KMS-11 (cell line): ENCODE measurements around the gene ABLIM1.

ENCODE experiments used
- H2AFZ ChIP-seq: fragments of 200-600 bp; sonication (generic); 2 replicates; pipeline ENCODE4 v1.6.1; 2016; ENCODE audit warnings: antibody characterized with exemption, mixed run types, low read depth
- H3K27ac ChIP-seq: fragments of 200-600 bp; sonication (generic); 2 replicates; pipeline ENCODE4 v1.6.1; 2016; ENCODE audit warnings: mild to moderate bottlenecking, mixed run types
- H3K27me3 ChIP-seq: fragments of 200-600 bp; sonication (generic); 2 replicates; pipeline ENCODE4 v1.6.1; 2017; ENCODE audit warnings: mild to moderate bottlenecking, low read depth, mixed run types, moderate library complexity; ENCODE audit not compliant: insufficient read depth
- H3K36me3 ChIP-seq: fragments of 200-600 bp; sonication (generic); 2 replicates; pipeline ENCODE4 v1.6.1; 2017; ENCODE audit warnings: mild to moderate bottlenecking, mixed run types; ENCODE audit not compliant: insufficient read depth
- H3K4me1 ChIP-seq: fragments of 200-600 bp; sonication (generic); 2 replicates; pipeline ENCODE4 v1.6.1; 2016; ENCODE audit warnings: mild to moderate bottlenecking, low read depth, mixed run types; ENCODE audit not compliant: poor library complexity, severe bottlenecking
- H3K4me2 ChIP-seq: fragments of 200-600 bp; sonication (generic); 2 replicates; pipeline ENCODE4 v1.7.0; 2016; ENCODE audit warnings: mild to moderate bottlenecking, mixed run types
- H3K4me3 ChIP-seq: fragments of 200-600 bp; sonication (generic); IDR thresholded peaks from 2 replicates; pipeline ENCODE4 v1.6.1; 2017; ENCODE audit warnings: low read depth, low read length, mixed read lengths; ENCODE audit not compliant: insufficient read depth
- H3K79me2 ChIP-seq: fragments of 200-600 bp; sonication (generic); 2 replicates; pipeline ENCODE4 v1.6.1; 2016; ENCODE audit warnings: low read depth, mixed run types; ENCODE audit not compliant: insufficient read depth
- H3K9ac ChIP-seq: fragments of 200-600 bp; sonication (generic); 2 replicates; pipeline ENCODE4 v1.6.1; 2016; ENCODE audit warnings: mild to moderate bottlenecking, mixed run types
- H4K20me1 ChIP-seq: fragments of 200-600 bp; sonication (generic); 2 replicates; pipeline ENCODE4 v1.6.1; 2016; ENCODE audit warnings: mild to moderate bottlenecking, mixed run types; ENCODE audit not compliant: insufficient read depth
- TF ChIP-seq, protein P1 (sequence below): fragments of 200-600 bp; sonication (generic); conservative IDR thresholded peaks from 2 replicates; pipeline ENCODE4 v1.6.1; 2017; ENCODE audit warnings: low read depth, mild to moderate bottlenecking, antibody characterized with exemption, low read length, moderate library complexity, mixed read lengths

Gene ABLIM1

DNA sequence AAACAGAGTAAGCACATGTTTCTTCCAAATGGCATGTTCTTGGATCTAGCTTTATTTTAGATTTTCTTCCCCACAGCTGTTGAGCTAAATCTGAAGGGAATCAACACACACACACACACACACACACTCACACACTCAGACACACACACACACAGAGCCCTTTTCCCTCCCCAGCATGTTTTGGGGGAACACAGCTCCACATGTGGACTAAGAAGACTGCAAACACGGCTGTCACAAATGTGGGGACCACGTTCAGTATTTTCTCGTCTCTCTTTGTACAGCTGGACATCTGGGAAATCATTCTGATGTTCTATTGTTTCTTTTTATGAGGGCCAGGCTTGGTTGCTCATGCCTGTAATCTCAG, 116.3 kb downstream of the ABLIM1 start:
- no peak overlapping the region for H3K4me3 ChIP-seq
- H3K79me2 ChIP-seq, result no peaks in the 10 kb centered on the region
- no peak overlapping the region for H2AFZ ChIP-seq
- no peak overlapping the region for H3K9ac ChIP-seq
- H3K36me3 ChIP-seq, result no peaks in the 10 kb centered on the region
- no peaks in the 10 kb centered on the region; the same call in 1 of the 2 replicates for H3K27me3 ChIP-seq
- H3K27ac ChIP-seq, result no peak overlapping the region
- TF ChIP-seq, protein P1, sequence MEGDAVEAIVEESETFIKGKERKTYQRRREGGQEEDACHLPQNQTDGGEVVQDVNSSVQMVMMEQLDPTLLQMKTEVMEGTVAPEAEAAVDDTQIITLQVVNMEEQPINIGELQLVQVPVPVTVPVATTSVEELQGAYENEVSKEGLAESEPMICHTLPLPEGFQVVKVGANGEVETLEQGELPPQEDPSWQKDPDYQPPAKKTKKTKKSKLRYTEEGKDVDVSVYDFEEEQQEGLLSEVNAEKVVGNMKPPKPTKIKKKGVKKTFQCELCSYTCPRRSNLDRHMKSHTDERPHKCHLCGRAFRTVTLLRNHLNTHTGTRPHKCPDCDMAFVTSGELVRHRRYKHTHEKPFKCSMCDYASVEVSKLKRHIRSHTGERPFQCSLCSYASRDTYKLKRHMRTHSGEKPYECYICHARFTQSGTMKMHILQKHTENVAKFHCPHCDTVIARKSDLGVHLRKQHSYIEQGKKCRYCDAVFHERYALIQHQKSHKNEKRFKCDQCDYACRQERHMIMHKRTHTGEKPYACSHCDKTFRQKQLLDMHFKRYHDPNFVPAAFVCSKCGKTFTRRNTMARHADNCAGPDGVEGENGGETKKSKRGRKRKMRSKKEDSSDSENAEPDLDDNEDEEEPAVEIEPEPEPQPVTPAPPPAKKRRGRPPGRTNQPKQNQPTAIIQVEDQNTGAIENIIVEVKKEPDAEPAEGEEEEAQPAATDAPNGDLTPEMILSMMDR, result no peak
- H4K20me1 ChIP-seq, result no peaks in the 10 kb centered on the region
- peaks cover 36% of the 10 kb centered on the region for H3K4me1 ChIP-seq
- H3K4me2 ChIP-seq, result no peak overlapping the region

DNA sequence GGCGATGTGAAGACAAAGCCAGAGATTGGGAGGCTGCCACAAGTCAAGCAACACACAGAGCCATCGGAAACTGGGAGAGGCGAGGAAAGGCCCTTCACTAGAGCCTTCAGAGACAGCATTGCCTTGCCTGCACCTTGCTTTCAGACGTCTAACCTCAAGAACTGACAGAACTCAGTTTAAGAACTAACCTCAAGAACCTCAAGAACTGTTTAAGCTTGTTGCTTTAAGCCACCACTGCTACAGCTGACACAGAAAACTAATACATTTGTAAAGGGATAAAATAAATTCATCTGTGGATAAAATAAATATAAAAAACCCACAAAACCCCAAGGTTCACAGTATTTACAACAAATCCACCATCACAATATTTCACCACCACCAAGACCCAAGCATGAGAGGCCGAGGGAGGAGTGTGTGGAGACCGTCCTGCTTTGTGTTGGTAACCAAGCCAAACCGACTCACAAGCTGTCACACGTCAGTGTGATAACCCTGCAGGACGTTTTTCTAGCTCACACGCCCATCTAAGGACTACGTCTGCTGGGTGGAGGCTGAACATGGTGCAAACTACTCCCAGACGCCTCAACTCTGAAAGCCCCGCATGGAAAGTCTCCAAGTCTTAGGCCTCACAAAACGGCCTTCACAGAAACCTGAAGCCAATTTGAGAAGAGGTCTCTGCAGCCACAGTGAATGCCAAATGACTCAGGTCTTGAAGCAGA, 116.8 kb downstream of the ABLIM1 start:
- TF ChIP-seq, protein P1, result no peak
- Histone ChIP-seq H3K9ac (no peak overlapping the region), H3K79me2 (no peaks in the 10 kb centered on the region), H4K20me1 (no peaks in the 10 kb centered on the region), H3K27ac (no peak overlapping the region), H3K27me3 (no peaks in the 10 kb centered on the region; the same call in 1 of the 2 replicates), H3K4me2 (no peak overlapping the region), H3K4me1 (peaks cover 36% of the 10 kb centered on the region), H2AFZ (no peak overlapping the region), H3K4me3 (no peak overlapping the region), H3K36me3 (no peaks in the 10 kb centered on the region)

- Histone ChIP-seq H3K27ac (no peak overlapping the region), H3K4me1 (peaks cover 36% of the 10 kb centered on the region), H3K36me3 (no peaks in the 10 kb centered on the region), H3K9ac (no peak overlapping the region), H3K4me2 (no peak overlapping the region), H2AFZ (no peak overlapping the region), H3K27me3 (no peaks in the 10 kb centered on the region; the same call in 1 of the 2 replicates), H4K20me1 (no peaks in the 10 kb centered on the region), H3K79me2 (no peaks in the 10 kb centered on the region), H3K4me3 (no peak overlapping the region)
- TF ChIP-seq, protein P1, result no peak
These were observed 117.8 kb downstream of the ABLIM1 start for GRCh38 chr10:114540236-114540635.

DNA sequence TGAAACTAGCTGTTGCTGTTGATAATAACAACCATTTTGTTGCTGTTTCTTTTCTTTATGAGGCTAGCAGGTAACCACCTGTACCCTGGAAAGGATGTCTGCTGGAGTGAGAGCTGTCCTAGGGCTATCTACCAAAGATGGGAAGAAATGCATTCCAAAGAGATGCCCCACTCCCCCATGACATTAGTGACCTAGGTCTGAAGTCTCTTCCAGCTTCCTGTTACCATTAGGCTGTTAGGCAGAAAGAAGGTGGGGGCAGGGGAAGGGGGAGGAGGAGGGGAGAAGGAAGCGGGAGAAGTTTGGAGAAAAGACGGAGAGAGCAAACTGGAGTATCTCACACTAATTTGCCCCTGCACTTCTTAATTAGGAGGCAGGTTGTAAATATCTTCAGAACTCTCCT, 118.5 kb downstream of the ABLIM1 start:
- no peaks in the 10 kb centered on the region for H4K20me1 ChIP-seq
- no peaks in the 10 kb centered on the region for H3K79me2 ChIP-seq
- H3K4me2 ChIP-seq, result no peak overlapping the region
- H2AFZ ChIP-seq, result no peak overlapping the region
- TF ChIP-seq, protein P1, result no peak
- H3K27ac ChIP-seq, result no peak overlapping the region
- H3K27me3 ChIP-seq, result no peaks in the 10 kb centered on the region; the same call in 1 of the 2 replicates
- H3K4me1 ChIP-seq, result peaks cover 33% of the 10 kb centered on the region
- no peak overlapping the region for H3K4me3 ChIP-seq
- H3K36me3 ChIP-seq, result no peaks in the 10 kb centered on the region
- no peak overlapping the region for H3K9ac ChIP-seq
